HG03066 (cell line): ENCODE results near the gene PPP1R16B.
"Not testable (repeated sequence)": the region's sequence is repeated elsewhere in the genome, so short reads cannot be mapped to it uniquely, and the experiment has no call there.

Experiments
- ATAC-seq: cut with Tn5 transposase; IDR thresholded peaks from one replicate; pipeline ENCODE4 v1.9.1; 2021; ENCODE audit warnings: low read depth; ENCODE audit not compliant: unreplicated experiment

PPP1R16B gene

GRCh38 chr20:38953630-38954340, 148.3 kb downstream of the PPP1R16B start:
- ATAC-seq = no peak

GRCh38 chr20:38957235-38957876, 151.9 kb downstream of the PPP1R16B start:
- ATAC-seq = no peak

- no peak for ATAC-seq
Observed at GRCh38 chr20:38957915-38958485, 152.5 kb downstream of the PPP1R16B start.

GRCh38 chr20:38960187-38960687, 154.7 kb downstream of the PPP1R16B start:
- ATAC-seq = not testable (repeated sequence)

GRCh38 chr20:38961530-38962043, 156.1 kb downstream of the PPP1R16B start:
- no peak for ATAC-seq

- ATAC-seq = peak; percentile 95
Observed at GRCh38 chr20:38962044-38962927, 156.8 kb downstream of the PPP1R16B start, which contains the start of gene DHX35. TSS of gene DHX35 (plus strand) at chr20:38962344. CDS start at chr20:38962368, 24 bp downstream.

GRCh38 chr20:38962928-38963401, 157.5 kb downstream of the PPP1R16B start:
- ATAC-seq = no peak

GRCh38 chr20:38963745-38964144, 158.2 kb downstream of the PPP1R16B start:
- ATAC-seq = no peak

- ATAC-seq = no peak
Observed at GRCh38 chr20:38965264-38965663, 159.8 kb downstream of the PPP1R16B start.

- ATAC-seq = no peak
Observed at GRCh38 chr20:38968090-38968489, 162.6 kb downstream of the PPP1R16B start.

- no peak for ATAC-seq
Observed at GRCh38 chr20:38969708-38970107, 164.2 kb downstream of the PPP1R16B start.

GRCh38 chr20:38970302-38970701, 164.8 kb downstream of the PPP1R16B start:
- ATAC-seq = no peak
